ENCODE data around the gene GPR22.
A peak's percentile ranks its signal among the peaks of the same experiment; 100 is the strongest.

GPR22 gene

DNA sequence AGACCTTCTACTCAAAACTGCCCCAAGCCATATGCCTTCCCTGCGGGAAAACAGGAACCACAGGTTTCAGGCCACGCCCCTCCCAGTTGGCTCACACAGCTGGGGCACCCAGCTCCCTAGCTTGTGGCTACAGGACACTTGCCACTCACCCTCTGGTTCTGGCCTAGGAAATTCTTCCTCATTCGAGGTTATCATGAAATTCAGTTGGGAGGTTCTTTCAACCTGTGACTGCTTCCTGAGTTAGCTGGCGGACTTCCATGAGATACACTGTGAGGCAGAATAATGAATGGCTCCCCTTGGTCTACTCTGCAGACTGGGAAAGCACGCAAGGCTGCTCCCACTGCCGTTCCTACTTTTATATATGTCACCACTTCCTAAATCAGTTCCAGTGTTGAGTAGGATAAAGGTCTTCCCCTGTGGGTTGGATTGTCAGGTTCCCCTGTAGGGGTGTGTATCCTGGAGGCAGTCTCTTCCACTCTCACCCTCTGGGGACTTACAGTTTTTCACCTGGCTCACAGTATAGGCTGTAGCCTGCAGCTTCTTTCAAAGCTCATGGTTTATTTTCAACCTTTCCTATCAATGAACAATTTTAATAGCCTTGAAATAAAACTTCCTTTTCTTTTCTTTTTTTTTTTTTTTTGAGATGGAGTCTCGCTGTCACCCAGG lies 37.0 kb downstream of the GPR22 start:
- ChIA-PET CTCF (interaction anchor here (0.6 kb wide), 1 partner anchor 368 kb away, joined by 3 read pairs; no protein-coding TSS in a partner anchor), POLR2A (ENCODE audit: low non-redundant PET) (no interaction called here)
- DNase-seq (ENCODE audit: low spot score), result peak; percentile 83
- H3K27ac ChIP-seq, result peak overlapping the region; percentile 6; the same call in 1 of the 2 replicates
- TF ChIP-seq, protein P1, sequence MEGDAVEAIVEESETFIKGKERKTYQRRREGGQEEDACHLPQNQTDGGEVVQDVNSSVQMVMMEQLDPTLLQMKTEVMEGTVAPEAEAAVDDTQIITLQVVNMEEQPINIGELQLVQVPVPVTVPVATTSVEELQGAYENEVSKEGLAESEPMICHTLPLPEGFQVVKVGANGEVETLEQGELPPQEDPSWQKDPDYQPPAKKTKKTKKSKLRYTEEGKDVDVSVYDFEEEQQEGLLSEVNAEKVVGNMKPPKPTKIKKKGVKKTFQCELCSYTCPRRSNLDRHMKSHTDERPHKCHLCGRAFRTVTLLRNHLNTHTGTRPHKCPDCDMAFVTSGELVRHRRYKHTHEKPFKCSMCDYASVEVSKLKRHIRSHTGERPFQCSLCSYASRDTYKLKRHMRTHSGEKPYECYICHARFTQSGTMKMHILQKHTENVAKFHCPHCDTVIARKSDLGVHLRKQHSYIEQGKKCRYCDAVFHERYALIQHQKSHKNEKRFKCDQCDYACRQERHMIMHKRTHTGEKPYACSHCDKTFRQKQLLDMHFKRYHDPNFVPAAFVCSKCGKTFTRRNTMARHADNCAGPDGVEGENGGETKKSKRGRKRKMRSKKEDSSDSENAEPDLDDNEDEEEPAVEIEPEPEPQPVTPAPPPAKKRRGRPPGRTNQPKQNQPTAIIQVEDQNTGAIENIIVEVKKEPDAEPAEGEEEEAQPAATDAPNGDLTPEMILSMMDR (conservative IDR thresholded peaks at IDR 0.05; ENCODE audit: low read depth), result no peak
